Stimulated activated CD4-positive, alpha-beta T cell treated with anti-CD3 and anti-CD28 coated beads, TNF-alpha, amount 100 ng/mL, for 1 hour (primary cell): Measurements from ENCODE around the gene HRH2.

Experiments used
- DNase-seq, 3 donors: peaks; one replicate each; pipeline ENCODE4 v3.0.0-alpha.2; 2020; ENCODE audit warnings: low read depth in 3 of 3, low spot score in 1 of 3

HRH2 gene

GRCh38 chr5:175674731-175675346 lies 17.0 kb downstream of the HRH2 start:
- DNase-seq: no peak

GRCh38 chr5:175675873-175676272 lies 18.0 kb downstream of the HRH2 start:
- DNase-seq: no peak

- DNase-seq: no peak
These were observed 19.7 kb downstream of the HRH2 start for GRCh38 chr5:175677571-175677970.

- no peak for DNase-seq
These were observed 20.2 kb downstream of the HRH2 start for GRCh38 chr5:175678074-175678473.

GRCh38 chr5:175679411-175679810 lies 21.5 kb downstream of the HRH2 start:
- DNase-seq: no peak

- no peak for DNase-seq
These were observed 22.1 kb downstream of the HRH2 start for GRCh38 chr5:175680020-175680419.

GRCh38 chr5:175680463-175680862 lies 22.6 kb downstream of the HRH2 start:
- DNase-seq: no peak

- DNase-seq: no peak
These were observed 23.4 kb downstream of the HRH2 start for GRCh38 chr5:175681045-175681967.

- no peak for DNase-seq
These were observed 24.1 kb downstream of the HRH2 start for GRCh38 chr5:175681968-175682340.

- DNase-seq: no peak
These were observed 24.8 kb downstream of the HRH2 start for GRCh38 chr5:175682664-175683063.

- no peak for DNase-seq
These were observed 25.4 kb downstream of the HRH2 start for GRCh38 chr5:175683231-175683630.

GRCh38 chr5:175683921-175684320 lies 26.1 kb downstream of the HRH2 start:
- DNase-seq: no peak

GRCh38 chr5:175684931-175685330 lies 27.1 kb downstream of the HRH2 start:
- DNase-seq: no peak

- DNase-seq: no peak
These were observed 28.0 kb downstream of the HRH2 start for GRCh38 chr5:175685701-175686350.

- no peak for DNase-seq
These were observed 28.5 kb downstream of the HRH2 start for GRCh38 chr5:175686396-175686795.

GRCh38 chr5:175686826-175687225 lies 29.0 kb downstream of the HRH2 start:
- no peak for DNase-seq

GRCh38 chr5:175687231-175687701 lies 29.4 kb downstream of the HRH2 start:
- no peak for DNase-seq

GRCh38 chr5:175688352-175689146 lies 30.7 kb downstream of the HRH2 start:
- no peak for DNase-seq

GRCh38 chr5:175689147-175689991 lies 31.5 kb downstream of the HRH2 start:
- DNase-seq: no peak

- no peak for DNase-seq
These were observed 32.2 kb downstream of the HRH2 start for GRCh38 chr5:175690025-175690424.
